ENCODE results near the gene IFNL1.

The IFNL1 gene

GRCh38 chr19:39253374-39254149 is 42.6 kb upstream of the IFNL1 start:
- Histone ChIP-seq H3K4ac (ENCODE audit: low read depth in 1 of 2, low read length in 2 of 2) (no peak overlapping the region), H4K8ac (ENCODE audit: low read length) (no peak overlapping the region), H3K9me3 (ENCODE audit: control insufficient read depth, low read length) (no peaks in the 10 kb centered on the region), H3K4me1 (ENCODE audit: control insufficient read depth, insufficient read depth, low read depth, low read length) (no peaks in the 10 kb centered on the region), H2BK5ac (ENCODE audit: low read depth, low read length, poor library complexity, severe bottlenecking) (no peak overlapping the region), H2BK15ac (ENCODE audit: low read depth, poor library complexity, severe bottlenecking) (no peak overlapping the region), H3K27me3 (ENCODE audit: control insufficient read depth in 1 of 2, insufficient read depth in 1 of 2, low read length in 2 of 2) (peaks cover 62 to 78% of the 10 kb centered on the region in 2 experiments), H3K79me1 (replicated peaks; ENCODE audit: low read length, poor library complexity, severe bottlenecking) (no peaks in the 10 kb centered on the region), H2AK5ac (ENCODE audit: low read length, severe bottlenecking) (no peak overlapping the region), H2AFZ (ENCODE audit: low read depth, low read length) (no peak overlapping the region), H3K4me3 (ENCODE audit: insufficient read depth in 1 of 2, low read depth in 1 of 2, low read length in 2 of 2) (no peak overlapping the region), H2BK120ac (ENCODE audit: low read depth, low read length) (no peak overlapping the region), H3K23ac (ENCODE audit: low read length in 2 of 2) (no peak overlapping the region), H3K4me2 (ENCODE audit: low read length, poor library complexity, severe bottlenecking) (no peak overlapping the region), H3K14ac (ENCODE audit: low read length in 2 of 2) (no peak overlapping the region), H3K27ac (ENCODE audit: low read length, poor library complexity, severe bottlenecking) (no peak overlapping the region), H2BK12ac (ENCODE audit: low read length in 2 of 2) (no peak overlapping the region), H3K36me3 (ENCODE audit: control insufficient read depth in 1 of 2, insufficient read depth in 2 of 2, low read depth in 1 of 2, low read length in 2 of 2) (no peaks in the 10 kb centered on the region), H4K91ac (ENCODE audit: low read length) (no peak overlapping the region), H3K9ac (ENCODE audit: low read length) (no peak overlapping the region), H3K18ac (ENCODE audit: low read depth in 1 of 2, low read length in 2 of 2) (no peak overlapping the region)
- DNase-seq, result no peak
- 74% methylated on average over 8 of the region's 8 CpGs for WGBS

GRCh38 chr19:39254531-39255345 is 41.5 kb upstream of the IFNL1 start:
- H3K4me2 ChIP-seq (ENCODE audit: low read length, poor library complexity, severe bottlenecking), result no peak overlapping the region
- no peak overlapping the region for H2BK120ac ChIP-seq (ENCODE audit: low read depth, low read length)
- H3K9ac ChIP-seq (ENCODE audit: low read length), result no peak overlapping the region
- no peak overlapping the region for H4K8ac ChIP-seq (ENCODE audit: low read length)
- no peak for DNase-seq
- no peak overlapping the region for H3K14ac ChIP-seq (ENCODE audit: low read length in 2 of 2)
- H3K27ac ChIP-seq (ENCODE audit: low read length, poor library complexity, severe bottlenecking), result no peak overlapping the region
- no peaks in the 10 kb centered on the region for H3K36me3 ChIP-seq (ENCODE audit: control insufficient read depth in 1 of 2, insufficient read depth in 2 of 2, low read depth in 1 of 2, low read length in 2 of 2)
- no peak overlapping the region for H2BK5ac ChIP-seq (ENCODE audit: low read depth, low read length, poor library complexity, severe bottlenecking)
- H2BK12ac ChIP-seq (ENCODE audit: low read length in 2 of 2), result no peak overlapping the region
- H3K9me3 ChIP-seq (ENCODE audit: control insufficient read depth, low read length), result no peaks in the 10 kb centered on the region
- peaks cover 51 to 74% of the 10 kb centered on the region in 2 experiments for H3K27me3 ChIP-seq (ENCODE audit: control insufficient read depth in 1 of 2, insufficient read depth in 1 of 2, low read length in 2 of 2)
- no peaks in the 10 kb centered on the region for H3K79me1 ChIP-seq (replicated peaks; ENCODE audit: low read length, poor library complexity, severe bottlenecking)
- no peak overlapping the region for H2AK5ac ChIP-seq (ENCODE audit: low read length, severe bottlenecking)
- H3K4me3 ChIP-seq (ENCODE audit: insufficient read depth in 1 of 2, low read depth in 1 of 2, low read length in 2 of 2), result no peak overlapping the region
- WGBS, result 87% methylated on average over 29 of the region's 29 CpGs
- no peak overlapping the region for H3K18ac ChIP-seq (ENCODE audit: low read depth in 1 of 2, low read length in 2 of 2)
- no peak overlapping the region for H2BK15ac ChIP-seq (ENCODE audit: low read depth, poor library complexity, severe bottlenecking)
- H3K23ac ChIP-seq (ENCODE audit: low read length in 2 of 2), result no peak overlapping the region
- no peaks in the 10 kb centered on the region for H3K4me1 ChIP-seq (ENCODE audit: control insufficient read depth, insufficient read depth, low read depth, low read length)
- H3K4ac ChIP-seq (ENCODE audit: low read depth in 1 of 2, low read length in 2 of 2), result no peak overlapping the region
- H2AFZ ChIP-seq (ENCODE audit: low read depth, low read length), result no peak overlapping the region
- no peak overlapping the region for H4K91ac ChIP-seq (ENCODE audit: low read length)

- Histone ChIP-seq H2BK15ac (ENCODE audit: low read depth, poor library complexity, severe bottlenecking) (no peak overlapping the region), H3K4me3 (ENCODE audit: insufficient read depth in 1 of 2, low read depth in 1 of 2, low read length in 2 of 2) (no peak overlapping the region), H3K4ac (ENCODE audit: low read depth in 1 of 2, low read length in 2 of 2) (no peak overlapping the region), H3K36me3 (ENCODE audit: control insufficient read depth in 1 of 2, insufficient read depth in 2 of 2, low read depth in 1 of 2, low read length in 2 of 2) (no peaks in the 10 kb centered on the region), H3K14ac (ENCODE audit: low read length in 2 of 2) (no peak overlapping the region), H2AFZ (ENCODE audit: low read depth, low read length) (no peak overlapping the region), H3K27ac (ENCODE audit: low read length, poor library complexity, severe bottlenecking) (no peak overlapping the region), H3K23ac (ENCODE audit: low read length in 2 of 2) (no peak overlapping the region), H3K18ac (ENCODE audit: low read depth in 1 of 2, low read length in 2 of 2) (no peak overlapping the region), H3K27me3 (ENCODE audit: control insufficient read depth in 1 of 2, insufficient read depth in 1 of 2, low read length in 2 of 2) (peaks cover 39 to 82% of the 10 kb centered on the region in 2 experiments), H4K8ac (ENCODE audit: low read length) (no peak overlapping the region), H2BK12ac (ENCODE audit: low read length in 2 of 2) (no peak overlapping the region), H3K4me1 (ENCODE audit: control insufficient read depth, insufficient read depth, low read depth, low read length) (no peaks in the 10 kb centered on the region), H2BK5ac (ENCODE audit: low read depth, low read length, poor library complexity, severe bottlenecking) (no peak overlapping the region), H3K9me3 (ENCODE audit: control insufficient read depth, low read length) (no peaks in the 10 kb centered on the region), H3K9ac (ENCODE audit: low read length) (no peak overlapping the region), H2AK5ac (ENCODE audit: low read length, severe bottlenecking) (no peak overlapping the region), H3K79me1 (replicated peaks; ENCODE audit: low read length, poor library complexity, severe bottlenecking) (no peaks in the 10 kb centered on the region), H4K91ac (ENCODE audit: low read length) (no peak overlapping the region), H2BK120ac (ENCODE audit: low read depth, low read length) (no peak overlapping the region), H3K4me2 (ENCODE audit: low read length, poor library complexity, severe bottlenecking) (no peak overlapping the region)
- 82% methylated on average over 2 of the region's 4 CpGs for WGBS
- no peak for DNase-seq
Observed at GRCh38 chr19:39257227-39257626, 39.0 kb upstream of the IFNL1 start.

- Histone ChIP-seq H3K4me1 (ENCODE audit: control insufficient read depth, insufficient read depth, low read depth, low read length) (peaks cover 5% of the 10 kb centered on the region), H3K4me2 (ENCODE audit: low read length, poor library complexity, severe bottlenecking) (no peak overlapping the region), H2BK15ac (ENCODE audit: low read depth, poor library complexity, severe bottlenecking) (no peak overlapping the region), H3K27ac (ENCODE audit: low read length, poor library complexity, severe bottlenecking) (no peak overlapping the region), H3K23ac (ENCODE audit: low read length in 2 of 2) (no peak overlapping the region), H2AK5ac (ENCODE audit: low read length, severe bottlenecking) (no peak overlapping the region), H4K8ac (ENCODE audit: low read length) (no peak overlapping the region), H3K9me3 (ENCODE audit: control insufficient read depth, low read length) (no peaks in the 10 kb centered on the region), H3K4me3 (ENCODE audit: insufficient read depth in 1 of 2, low read depth in 1 of 2, low read length in 2 of 2) (no peak overlapping the region), H2BK120ac (ENCODE audit: low read depth, low read length) (no peak overlapping the region), H3K79me1 (replicated peaks; ENCODE audit: low read length, poor library complexity, severe bottlenecking) (no peaks in the 10 kb centered on the region), H2BK5ac (ENCODE audit: low read depth, low read length, poor library complexity, severe bottlenecking) (no peak overlapping the region), H4K91ac (ENCODE audit: low read length) (no peak overlapping the region), H3K27me3 (ENCODE audit: control insufficient read depth in 1 of 2, insufficient read depth in 1 of 2, low read length in 2 of 2) (peaks cover 43 to 81% of the 10 kb centered on the region in 2 experiments), H3K4ac (ENCODE audit: low read depth in 1 of 2, low read length in 2 of 2) (no peak overlapping the region), H2AFZ (ENCODE audit: low read depth, low read length) (no peak overlapping the region), H3K36me3 (ENCODE audit: control insufficient read depth in 1 of 2, insufficient read depth in 2 of 2, low read depth in 1 of 2, low read length in 2 of 2) (no peaks in the 10 kb centered on the region), H3K9ac (ENCODE audit: low read length) (no peak overlapping the region), H3K14ac (ENCODE audit: low read length in 2 of 2) (no peak overlapping the region), H2BK12ac (ENCODE audit: low read length in 2 of 2) (no peak overlapping the region), H3K18ac (ENCODE audit: low read depth in 1 of 2, low read length in 2 of 2) (no peak overlapping the region)
- DNase-seq, result no peak
- WGBS, result 83% methylated on average over 2 of the region's 3 CpGs
Observed at GRCh38 chr19:39261704-39262103, 34.5 kb upstream of the IFNL1 start.
